Ishikawa (cell line): ENCODE results near the gene MAMDC4.

ENCODE experiments used
- CEBPB ChIP-seq: IDR thresholded peaks from 2 replicates; pipeline ENCODE4 v1.6.1; 2012
- EP300 ChIP-seq: IDR thresholded peaks from 2 replicates; pipeline ENCODE4 v1.6.1; 2012; ENCODE audit warnings: borderline replicate concordance
- RAD21 ChIP-seq: IDR thresholded peaks from 2 replicates; pipeline ENCODE4 v1.6.1; 2012; ENCODE audit warnings: low read depth
- TCF12 ChIP-seq: IDR thresholded peaks from 2 replicates; pipeline ENCODE4 v1.6.1; 2012; ENCODE audit warnings: low read depth
- ZBTB7A ChIP-seq: IDR thresholded peaks from 2 replicates; pipeline ENCODE4 v1.6.1; 2012; ENCODE audit warnings: low read depth

GRCh38 chr9:136857581-136858412 is 5.7 kb downstream of the MAMDC4 start:
- TF ChIP-seq RAD21 = no peak
- no peak for TF ChIP-seq TCF12
- TF ChIP-seq ZBTB7A = no peak
- no peak for TF ChIP-seq CEBPB
- no peak for TF ChIP-seq EP300
